Adrenal gland (tissue), 12 donors: ENCODE measurements around the gene CD72. TPM values are rescaled to one million over a fixed set of nuclear protein-coding genes. Genes with fewer than 3 reads are reported as not detected.

Experiments
- DNase-seq, 7 donors: peaks; one replicate each; pipeline ENCODE4 v3.0.0-alpha.2; 2019 to 2020
- H3K27ac ChIP-seq, 5 donors: fragments of 200-600 bp; sonication (generic) in 4 of 5; 1 replicate in 3 of 5; 2 replicates in 2 of 5; pipeline versions ENCODE4 v1.5.1 to v1.8.0; 2016 to 2020; ENCODE audit warnings: mild to moderate bottlenecking in 1 of 5
- H3K27me3 ChIP-seq: fragments of 200-600 bp; 2 replicates; pipeline ENCODE4 v1.8.0; 2021
- H3K36me3 ChIP-seq, 2 donors: fragments of 200-600 bp; replicated peaks in 1 of 2; 1 replicate in 1 of 2; 2 replicates in 1 of 2; pipeline versions ENCODE4 v1.5.1 to v1.8.0; 2018 to 2022
- H3K4me1 ChIP-seq, 2 donors: fragments of 200-600 bp; replicated peaks in 1 of 2; 1 replicate in 1 of 2; 2 replicates in 1 of 2; pipeline versions ENCODE4 v1.5.1 to v1.8.0; 2018 to 2021
- H3K4me3 ChIP-seq, 4 donors: fragments of 200-600 bp; sonication (generic) in 3 of 4; one replicate each; pipeline ENCODE4 v1.5.1; 2016 to 2018
- H3K9me3 ChIP-seq, 3 donors: fragments of 200-600 bp; sonication (generic) in 1 of 3; replicated peaks in 1 of 3; 1 replicate in 2 of 3; 2 replicates in 1 of 3; pipeline versions ENCODE4 v1.5.1 to v1.8.0; 2016 to 2021
- CTCF ChIP-seq, 6 experiments: fragments of 450-650 bp in 4 of 6; fragments of 200-600 bp in 2 of 6; sonication (generic) in 1 of 6; IDR thresholded peaks; 1 replicate in 5 of 6; 2 replicates in 1 of 6; pipeline versions ENCODE4 v1.5.1 to v1.8.0; 2016 to 2021; ENCODE audit warnings: antibody characterized with exemption in 6 of 6, mild to moderate bottlenecking in 2 of 6, moderate library complexity in 1 of 6
- POLR2A ChIP-seq, 2 donors: fragments of 450-650 bp; IDR thresholded peaks; one replicate each; pipeline ENCODE4 v1.6.1; 2017; ENCODE audit warnings: antibody characterized with exemption in 2 of 2, mild to moderate bottlenecking in 2 of 2, moderate library complexity in 1 of 2
- WGBS, 4 donors: extraction: QIAGEN DNeasy Blood & Tissue Kit in 2 of 4; methylation state at CpG; one replicate each; pipeline versions ENCODE4 v1.1.5 to v1.1.7; 2013 to 2017; 5-methylcytosine and 5-hydroxymethylcytosine counted together
- intact Hi-C, 2 donors: fragments of 100-400 bp; cut with DNase I; formaldehyde crosslinking; loops; one replicate each; pipeline versions ENCODE4 v1.14.1 to v1.15.0; 2022 to 2023
- polyA plus RNA-seq, 3 donors: library from polyadenylated mRNA; stranded (reverse); fragments of 200-250 nt in 2 of 3; fragments of 350-450 nt in 1 of 3; fragmentation: Illumina TruSeq in 1 of 3; extraction: RNeasy Lipid Tissue Mini Kit (QIAGEN cat#74804) in 1 of 3; gene quantifications; one replicate each; pipeline ENCODE4 v1.2.3, GENCODE V29; 2013 to 2014
- total RNA-seq, 9 donors: library from RNA; depleted of rRNA in 4 of 9; stranded (reverse); fragments of >200 nt in 4 of 9; fragments of 120-200 nt in 1 of 9; fragmentation: NEBNext Ultra II Directional in 1 of 9; extraction: Animal tissue kit (Norgen Biotek cat#: 25700) in 1 of 9; gene quantifications; one replicate each; pipeline versions ENCODE4 v1.1.0 to v1.2.4, GENCODE V29; 2013 to 2023
- donor health status: healthy with polysubstance abuse.
- donor health status: Bipolar disorder and iron deficiency.
- donor health status: DM: yes; HTN: yes; CAD: no.
- donor health status: DM: no; HTN: no; CAD: no.
- donor health status: DM: no; HTN: no; CAD: no.
- donor health status: DM: yes; HTN: yes; CAD: no.

CD72 gene
- total and polyA plus RNA-seq, 12 donors, result 0.69 to 18.5 (median 4.3) TPM

- intact Hi-C loops, result no loop called here
- Histone ChIP-seq H3K36me3 (no peaks in the 10 kb centered on the region), H3K4me1 (no peaks in the 10 kb centered on the region), H3K9me3 (no peaks in the 10 kb centered on the region), H3K27ac (no peak overlapping the region), H3K4me3 (no peak overlapping the region), H3K27me3 (no peaks in the 10 kb centered on the region)
- WGBS, 4 donors, result 79 to 86% (median 82%) methylated on average over 6 of the region's 6 CpGs
- no peak for DNase-seq
- TF ChIP-seq POLR2A (IDR thresholded peaks at IDR 0.05), result no peak
- no peak for TF ChIP-seq CTCF (IDR thresholded peaks at IDR 0.05)
Measured at GRCh38 chr9:35570709-35571504, 47.3 kb downstream of the CD72 start.

GRCh38 chr9:35569206-35569605 is 49.0 kb downstream of the CD72 start:
- Histone ChIP-seq H3K9me3 (no peaks in the 10 kb centered on the region), H3K4me1 (peaks cover 10 to 13% of the 10 kb centered on the region in 2 donors), H3K27me3 (no peaks in the 10 kb centered on the region), H3K4me3 (no peak overlapping the region), H3K27ac (no peak overlapping the region), H3K36me3 (no peaks in the 10 kb centered on the region)
- intact Hi-C loops, result no loop called here
- DNase-seq, result no peak
- 63 to 81% (median 73%) methylated on average over 5 of the region's 5 CpGs for WGBS, 4 donors
- TF ChIP-seq POLR2A (IDR thresholded peaks at IDR 0.05) (no peak), CTCF (IDR thresholded peaks at IDR 0.05) (no peak)

GRCh38 chr9:35568196-35568595 is 50.0 kb downstream of the CD72 start:
- H3K4me1 ChIP-seq, result peaks cover 20 to 23% of the 10 kb centered on the region in 2 donors
- no peak overlapping the region for H3K4me3 ChIP-seq
- DNase-seq, result no peak
- intact Hi-C loops, result no loop called here
- 96 to 100% (median 98%) methylated on average over 4 of the region's 4 CpGs for WGBS, 4 donors
- H3K36me3 ChIP-seq, result no peaks in the 10 kb centered on the region
- no peak overlapping the region for H3K27ac ChIP-seq
- no peaks in the 10 kb centered on the region for H3K9me3 ChIP-seq
- H3K27me3 ChIP-seq, result no peaks in the 10 kb centered on the region
- TF ChIP-seq POLR2A (IDR thresholded peaks at IDR 0.05) (no peak), CTCF (IDR thresholded peaks at IDR 0.05) (no peak)

GRCh38 chr9:35566417-35566816 is 51.8 kb downstream of the CD72 start:
- DNase-seq, result no peak
- intact Hi-C loops, result no loop called here
- Histone ChIP-seq H3K9me3 (no peaks in the 10 kb centered on the region), H3K27ac (no peak overlapping the region), H3K27me3 (no peaks in the 10 kb centered on the region), H3K4me3 (no peak overlapping the region), H3K4me1 (peaks cover 26 to 38% of the 10 kb centered on the region in 2 donors), H3K36me3 (peaks cover 0 to under 1% of the 10 kb centered on the region in 2 donors)
- 90 to 100% (median 93%) methylated on average over 2 of the region's 2 CpGs for WGBS, 4 donors
- TF ChIP-seq POLR2A (IDR thresholded peaks at IDR 0.05) (no peak), CTCF (IDR thresholded peaks at IDR 0.05) (peak in 1 of 6 experiments; percentile 8)
